Stimulated activated CD4-positive, alpha-beta T cell treated with anti-CD3 and anti-CD28 coated beads, TNF-alpha, amount 100 ng/mL, for 4 hours (primary cell): ENCODE data around the gene CR1L.
A peak's percentile ranks its signal among the peaks of the same experiment; 100 is the strongest.
"Not testable (repeated sequence)": the region's sequence is repeated elsewhere in the genome, so short reads cannot be mapped to it uniquely, and the experiment has no call there.

Experiments
- DNase-seq, 3 experiments: peaks; one replicate each; pipeline ENCODE4 v3.0.0-alpha.2; 2020; ENCODE audit warnings: low read depth in 3 of 3

Gene CR1L

GRCh38 chr1:207745839-207746767 lies 101.2 kb downstream of the CR1L start:
- no peak for DNase-seq

- no peak for DNase-seq
Measured at GRCh38 chr1:207747627-207748492, 102.9 kb downstream of the CR1L start.

- DNase-seq: no peak
Measured at GRCh38 chr1:207748737-207749528, 104.0 kb downstream of the CR1L start.

GRCh38 chr1:207750631-207751305 lies 105.8 kb downstream of the CR1L start:
- DNase-seq: no peak

- DNase-seq: not testable (repeated sequence)
Measured at GRCh38 chr1:207751463-207751789, 106.5 kb downstream of the CR1L start.

- DNase-seq: peak; percentile 80 to 85 (median 85)
Measured at GRCh38 chr1:207751790-207752455, 107.0 kb downstream of the CR1L start, which contains the start of gene CD46. Gene CD46 (plus strand): TSS chr1:207752054. CDS start chr1:207752213, 159 bp downstream.

- DNase-seq: peak; percentile 3 to 16 (median 13)
Measured at GRCh38 chr1:207752456-207752998, 107.6 kb downstream of the CR1L start.

- DNase-seq: no peak
Measured at GRCh38 chr1:207753611-207754010, 108.7 kb downstream of the CR1L start.

- DNase-seq: no peak
Measured at GRCh38 chr1:207754011-207754410, 109.1 kb downstream of the CR1L start.

GRCh38 chr1:207754974-207755700 lies 110.2 kb downstream of the CR1L start:
- DNase-seq: no peak

GRCh38 chr1:207755846-207756693 lies 111.1 kb downstream of the CR1L start:
- DNase-seq: no peak

- no peak for DNase-seq
Measured at GRCh38 chr1:207762622-207763021, 117.7 kb downstream of the CR1L start.

- DNase-seq: no peak
Measured at GRCh38 chr1:207763091-207763490, 118.2 kb downstream of the CR1L start.

- no peak for DNase-seq
Measured at GRCh38 chr1:207763972-207764371, 119.0 kb downstream of the CR1L start.

- DNase-seq: no peak
Measured at GRCh38 chr1:207766569-207766968, 121.6 kb downstream of the CR1L start.

GRCh38 chr1:207770514-207770913 lies 125.6 kb downstream of the CR1L start:
- not testable (repeated sequence) for DNase-seq
